SW 1271 (cell line): ENCODE results near the gene TMEM126B.
"Not testable (repeated sequence)": the region's sequence is repeated elsewhere in the genome, so short reads cannot be mapped to it uniquely, and the experiment has no call there.

ENCODE experiments used
- DNase-seq, 2 experiments: peaks; one replicate each; lab custom pipeline; 2025; lab: John Stamatoyannopoulos, UW

The TMEM126B gene

GRCh38 chr11:85627998-85628770 is at the start of gene TMEM126B:
TSS of gene TMEM126B (plus strand) at chr11:85628593. CDS start at chr11:85628608, 15 bp downstream.
- DNase-seq, result peak; percentile 94 to 99

DNA sequence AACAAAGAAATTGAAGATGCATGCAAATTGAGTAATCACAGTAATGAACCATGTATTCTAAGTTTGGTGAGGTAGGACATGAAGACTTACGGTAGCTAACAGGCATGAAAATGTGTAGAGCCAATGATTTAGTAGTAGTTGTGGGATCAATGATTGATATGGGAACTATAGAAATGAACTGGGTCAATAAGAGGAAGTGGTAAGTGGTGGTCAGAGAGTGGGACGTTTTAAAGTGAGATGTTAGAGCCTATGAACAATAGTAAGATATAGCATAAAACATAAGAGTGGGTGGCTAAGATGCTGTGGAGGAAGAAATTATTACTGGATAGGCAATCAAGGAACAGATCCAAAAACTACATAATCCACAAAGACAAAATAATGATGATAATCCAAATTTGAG is 46.3 kb upstream of the TMEM126B start:
- DNase-seq, result no peak

- DNase-seq, result no peak
These were observed 39.0 kb upstream of the TMEM126B start for GRCh38 chr11:85589373-85589772.

DNA sequence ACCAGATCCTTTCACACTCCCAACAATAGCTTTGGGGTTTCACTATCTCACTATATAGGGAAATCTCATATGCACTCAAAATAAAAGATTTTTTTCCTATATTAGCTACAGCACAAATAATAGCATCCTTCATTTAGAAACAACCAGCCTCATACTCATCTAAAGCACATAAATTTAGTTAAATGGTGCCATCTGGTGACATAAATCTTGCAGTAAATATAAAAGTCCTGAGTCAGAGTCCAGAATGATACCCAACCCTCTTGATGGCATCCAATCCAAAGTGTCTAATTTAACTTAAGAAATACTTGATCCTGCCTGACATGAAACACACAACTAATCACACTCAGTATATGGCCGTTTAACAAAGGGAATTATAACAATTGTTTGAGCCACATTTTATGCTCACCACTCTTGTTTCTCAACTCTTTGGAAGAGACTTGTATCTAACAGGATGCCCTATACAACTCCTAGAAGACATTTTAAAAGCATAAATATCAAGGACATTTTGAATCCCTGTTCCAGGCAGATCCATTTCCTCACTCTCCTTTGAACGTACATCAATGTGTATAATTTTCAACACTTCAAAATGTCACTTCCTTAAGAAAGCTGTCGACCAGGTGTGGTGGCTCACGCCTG is 37.4 kb upstream of the TMEM126B start:
- peak in 1 of 2 experiments; percentile 61 for DNase-seq

- DNase-seq, result peak in 1 of 2 experiments; percentile 62
These were observed 33.0 kb upstream of the TMEM126B start for GRCh38 chr11:85595285-85595884.

DNA sequence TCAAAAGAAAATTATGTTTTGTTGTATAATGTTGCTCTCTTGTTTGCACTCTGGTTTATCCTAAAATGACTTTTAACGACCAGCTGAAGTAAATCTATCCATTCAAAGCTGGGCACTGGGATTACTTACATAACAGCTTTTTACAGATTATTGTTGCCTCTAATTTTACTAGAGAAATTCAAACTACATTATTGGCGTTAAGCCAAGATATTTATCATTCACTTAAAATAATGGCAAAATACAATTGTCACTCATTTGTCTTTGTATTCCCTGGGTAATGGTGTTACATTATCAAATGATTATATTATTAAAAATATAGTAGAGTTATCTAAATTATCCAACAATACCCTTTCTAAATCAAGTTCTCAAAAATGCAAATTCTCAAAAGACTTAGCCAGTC is 31.5 kb upstream of the TMEM126B start:
- DNase-seq, result no peak

GRCh38 chr11:85599083-85599482 is 29.3 kb upstream of the TMEM126B start:
- no peak for DNase-seq

DNA sequence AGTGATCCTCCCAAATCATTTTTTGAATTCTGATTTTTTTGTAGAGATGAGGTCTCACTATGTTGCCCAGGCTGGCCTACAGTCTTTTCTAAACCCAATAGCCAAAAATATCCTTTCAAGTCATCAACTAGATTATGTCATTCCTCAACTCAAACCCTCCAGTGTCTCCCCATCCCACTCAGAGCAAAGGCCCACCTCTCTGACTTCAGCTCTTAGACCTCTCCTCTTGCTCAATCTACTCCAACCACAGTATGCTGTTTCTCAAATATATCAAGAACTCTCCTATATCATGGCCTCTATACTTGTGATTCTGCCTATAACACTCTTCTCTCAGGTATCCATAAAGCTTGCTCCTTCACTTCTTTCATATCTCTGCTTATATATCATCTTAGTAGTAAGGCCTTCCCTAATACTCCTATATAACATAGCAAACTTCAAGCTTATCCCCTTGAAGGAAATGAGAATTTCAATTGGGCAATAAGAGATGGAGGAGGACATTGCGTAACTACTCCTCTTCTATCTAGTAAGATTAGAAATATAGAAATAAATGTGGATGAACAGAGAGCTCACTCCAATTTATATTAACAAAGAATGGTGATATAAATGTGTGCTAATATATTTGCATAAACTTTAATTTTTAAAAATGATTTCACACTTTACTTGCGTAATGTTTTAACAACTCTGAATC is 25.7 kb upstream of the TMEM126B start:
- DNase-seq, result no peak

DNA sequence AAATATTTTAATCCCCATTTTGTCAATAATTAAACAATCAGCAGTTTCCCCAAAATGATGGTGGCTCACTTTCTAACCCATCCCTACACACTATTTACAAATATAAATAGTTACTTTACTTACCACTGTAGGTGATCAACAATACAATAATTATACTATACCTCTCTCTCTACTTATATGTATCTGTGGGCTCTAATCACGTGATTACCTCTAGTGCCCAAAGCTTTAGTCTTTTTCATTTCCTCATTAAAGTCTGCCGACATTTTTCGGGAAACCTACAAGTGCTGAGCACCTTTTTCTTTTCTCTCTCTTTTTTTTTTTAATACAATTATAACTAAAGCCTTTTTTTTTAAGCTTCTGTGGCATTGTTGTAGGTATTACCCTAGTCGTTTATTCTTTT is 25.2 kb upstream of the TMEM126B start:
- no peak for DNase-seq

DNA sequence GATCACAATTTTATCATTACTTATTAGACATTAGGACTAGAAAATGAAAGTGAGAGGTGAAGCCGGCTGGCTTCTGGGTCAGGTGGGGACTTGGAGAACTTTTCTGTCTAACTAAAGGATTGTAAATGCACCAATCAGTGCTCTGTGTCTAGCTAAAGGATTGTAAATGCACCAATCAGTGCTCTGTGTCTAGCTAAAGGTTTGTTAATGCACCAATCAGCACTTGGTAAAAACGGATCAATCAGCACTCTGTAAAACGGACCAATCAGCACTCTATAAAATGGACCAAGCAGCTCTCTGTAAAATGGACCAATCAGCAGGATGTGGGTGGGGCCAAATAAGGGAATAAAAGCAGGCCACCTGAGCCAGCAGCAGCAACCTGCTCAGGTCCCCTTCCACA is 22.2 kb upstream of the TMEM126B start:
- not testable (repeated sequence) for DNase-seq

- not testable (repeated sequence) for DNase-seq
These were observed 19.8 kb upstream of the TMEM126B start for GRCh38 chr11:85608621-85609020.

GRCh38 chr11:85609286-85609685 is 19.1 kb upstream of the TMEM126B start:
- not testable (repeated sequence) for DNase-seq

- not testable (repeated sequence) for DNase-seq
These were observed 16.8 kb upstream of the TMEM126B start for GRCh38 chr11:85611643-85612042.

GRCh38 chr11:85619499-85619898 is 8.9 kb upstream of the TMEM126B start:
- no peak for DNase-seq

DNA sequence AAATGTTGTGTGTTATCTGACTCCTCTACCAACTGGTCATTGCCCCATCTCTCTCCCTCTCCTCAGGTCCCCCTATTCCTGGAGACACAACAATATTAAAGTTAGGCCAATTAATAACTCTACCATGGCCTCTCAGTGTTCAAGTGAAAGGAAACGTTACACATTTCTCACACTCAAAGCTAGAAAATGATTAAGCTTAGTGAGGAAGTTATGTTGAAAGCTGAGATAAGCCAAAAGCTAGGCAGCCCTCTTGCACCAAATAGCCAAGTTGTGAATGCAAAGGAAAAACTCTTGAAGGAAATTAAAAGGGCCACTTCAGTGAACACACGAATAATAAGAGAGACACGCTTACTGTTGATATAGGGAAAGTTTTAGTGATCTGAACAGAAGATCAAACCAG is 8.1 kb upstream of the TMEM126B start:
- DNase-seq, result no peak

DNA sequence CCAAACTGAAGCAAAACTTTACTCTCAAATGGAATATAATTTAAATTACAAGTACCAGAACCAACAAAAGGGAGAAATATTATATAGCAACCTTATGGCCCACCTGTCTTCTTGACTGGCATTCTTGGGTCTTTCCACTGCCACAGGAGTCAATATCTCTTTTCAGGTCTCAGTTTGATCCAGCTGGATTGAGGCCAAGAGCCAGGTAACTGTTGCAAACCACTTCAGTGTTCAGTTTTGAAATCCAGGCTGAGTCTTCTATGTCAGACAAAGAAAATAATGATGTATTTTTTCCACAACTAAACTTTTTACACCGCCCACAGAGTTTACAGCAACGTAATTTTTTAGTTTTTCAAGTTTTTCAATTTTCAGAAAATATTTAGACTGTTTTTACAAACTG is 1.9 kb upstream of the TMEM126B start:
- DNase-seq, result no peak

GRCh38 chr11:85627332-85627997 is 928 bp upstream of the TMEM126B start, which contains the start of gene DLG2:
TSS of gene DLG2 (minus strand) at chr11:85627344.
- no peak for DNase-seq

DNA sequence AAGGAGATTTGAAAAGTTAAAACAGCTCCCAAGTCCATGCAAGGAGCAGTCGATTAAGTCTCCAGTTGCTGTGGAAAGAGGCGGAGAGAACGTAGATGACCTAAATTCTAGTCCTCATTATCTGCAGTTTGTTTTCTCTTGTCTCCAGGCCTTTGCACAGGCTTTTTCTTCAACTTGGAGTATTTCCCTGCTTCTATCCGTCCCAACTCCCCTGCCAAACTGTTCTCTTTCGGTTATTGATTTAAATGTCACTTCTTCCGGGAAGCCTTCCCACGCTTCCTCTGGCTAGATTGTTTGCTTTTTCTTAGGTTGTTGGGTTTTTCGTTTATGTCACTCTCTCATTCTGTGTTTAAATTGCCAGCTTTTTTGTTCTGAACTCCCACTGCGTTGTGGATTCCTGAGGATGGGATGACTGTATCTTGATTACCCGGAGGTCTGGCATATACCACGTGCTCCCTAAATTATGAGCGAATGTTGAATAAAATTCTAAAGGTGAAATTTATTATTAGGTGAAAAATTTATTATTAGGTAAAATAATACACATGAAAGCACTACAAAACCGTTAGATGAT is 463 bp downstream of the TMEM126B start:
- DNase-seq, result no peak

DNA sequence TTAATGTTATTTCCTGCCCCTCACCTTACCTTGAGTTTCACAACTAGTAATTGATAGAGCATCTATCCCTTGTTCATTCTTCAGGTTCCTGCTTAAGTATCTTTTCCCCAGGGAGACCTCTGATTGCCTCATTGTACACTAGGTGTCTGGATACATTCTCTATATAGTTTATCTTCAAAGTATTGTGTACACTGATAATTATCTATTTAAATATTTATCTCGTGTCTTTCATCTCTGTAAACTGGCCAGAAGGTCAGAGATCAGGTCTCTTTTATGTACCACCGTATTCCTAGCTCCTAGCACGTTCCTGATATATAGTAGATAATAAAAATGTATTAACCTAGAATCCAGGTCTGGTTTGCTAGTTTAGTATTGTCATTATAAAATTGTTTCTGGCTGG is 6.4 kb downstream of the TMEM126B start:
- no peak for DNase-seq

DNA sequence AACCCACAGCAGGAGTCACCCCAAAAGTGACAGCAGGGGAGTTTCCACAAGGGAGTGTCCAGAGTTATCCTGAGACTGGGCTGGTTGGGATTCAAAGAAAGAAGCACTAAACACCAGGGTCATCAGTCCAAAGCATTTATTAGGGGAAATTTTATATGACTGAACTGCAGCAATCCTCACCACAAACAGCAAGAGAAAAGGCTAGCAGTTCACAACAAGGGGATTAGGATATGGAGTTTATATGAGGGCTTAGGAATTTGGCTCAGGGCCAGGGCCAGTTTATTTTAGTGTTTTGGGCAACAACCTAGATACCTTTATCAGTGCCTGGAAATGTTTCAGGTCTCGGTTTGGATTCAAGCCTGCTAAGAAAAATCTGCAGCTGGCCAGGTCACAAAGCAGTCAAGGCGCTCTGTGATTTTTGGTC is 14.8 kb downstream of the TMEM126B start:
- DNase-seq, result no peak

- no peak for DNase-seq
These were observed 18.7 kb downstream of the TMEM126B start for GRCh38 chr11:85647078-85647477.
